CD4-positive, alpha-beta T cell (primary cell): ENCODE data around the gene VENTX. TPM values are rescaled to one million over a fixed set of nuclear protein-coding genes. Genes with fewer than 3 reads are reported as not detected.

ENCODE experiments used
- ATAC-seq: fragments of 200-7000 bp; cut with Tn5 transposase; one replicate; pipeline ENCODE4 v1.10.0; 2022; ENCODE audit warnings: mild to moderate bottlenecking; ENCODE audit not compliant: poor library complexity
- CTCF ChIA-PET: fragments of 350-600 bp; sonication (Branson Sonifier 250); formaldehyde crosslinking; loops from one replicate; lab custom pipeline; 2021; ENCODE audit warnings: antibody characterized with exemption, inconsistent platforms; lab: Charles Lee
- POLR2A ChIA-PET: fragments of 350-600 bp; sonication (Branson Sonifier 250); formaldehyde crosslinking; loops from one replicate; lab custom pipeline; 2021; ENCODE audit warnings: antibody characterized with exemption, inconsistent platforms; lab: Charles Lee
- DNase-seq, 14 experiments: peaks; one replicate each; pipeline ENCODE4 v3.0.0-alpha.2; 2013 to 2020; ENCODE audit warnings: mixed read lengths in 2 of 14
- H3K27ac ChIP-seq, 2 donors: one replicate each; pipeline versions ENCODE4 v1.5.1 to v1.7.0; 2013; ENCODE audit warnings: low read length in 2 of 2, low read depth in 1 of 2, mild to moderate bottlenecking in 1 of 2
- H3K27me3 ChIP-seq, 2 experiments: 1 replicate in 1 of 2; 2 replicates in 1 of 2; pipeline versions ENCODE4 v1.6.1 to v1.7.0; 2013; ENCODE audit warnings: low read length in 2 of 2, control low read depth in 1 of 2, mild to moderate bottlenecking in 1 of 2, moderate library complexity in 1 of 2; ENCODE audit not compliant: insufficient read depth in 2 of 2, control insufficient read depth in 1 of 2
- H3K36me3 ChIP-seq: one replicate; pipeline ENCODE4 v1.6.1; 2013; ENCODE audit warnings: low read length, control low read depth; ENCODE audit not compliant: insufficient read depth
- H3K4me1 ChIP-seq: one replicate; pipeline ENCODE4 v1.6.1; 2013; ENCODE audit warnings: low read length, control low read depth; ENCODE audit not compliant: insufficient read depth
- H3K4me3 ChIP-seq: one replicate; pipeline ENCODE4 v1.5.1; 2013; ENCODE audit warnings: mild to moderate bottlenecking, low read length, moderate library complexity
- H3K9me3 ChIP-seq, 2 experiments: 1 replicate in 1 of 2; 2 replicates in 1 of 2; pipeline versions ENCODE4 v1.6.1 to v1.7.0; 2013; ENCODE audit warnings: low read length in 2 of 2, mild to moderate bottlenecking in 2 of 2, control low read depth in 1 of 2, moderate library complexity in 1 of 2; ENCODE audit not compliant: control insufficient read depth in 1 of 2, insufficient read depth in 1 of 2
- H3K27ac Mint-ChIP-seq: one replicate; pipeline ENCODE4 v1.8.0; 2020; ENCODE audit warnings: mixed read lengths
- H3K27me3 Mint-ChIP-seq: one replicate; pipeline ENCODE4 v1.8.0; 2021; ENCODE audit warnings: mixed read lengths
- H3K36me3 Mint-ChIP-seq: one replicate; pipeline ENCODE4 v1.8.0; 2021; ENCODE audit warnings: low read depth, mixed read lengths
- H3K4me1 Mint-ChIP-seq: one replicate; pipeline ENCODE4 v1.8.0; 2021; ENCODE audit warnings: low read depth, mixed read lengths
- H3K4me3 Mint-ChIP-seq: one replicate; pipeline ENCODE4 v1.8.0; 2020; ENCODE audit warnings: mild to moderate bottlenecking, mixed read lengths
- H3K9me3 Mint-ChIP-seq: one replicate; pipeline ENCODE4 v1.8.0; 2020; ENCODE audit warnings: mixed read lengths
- CTCF ChIP-seq: fragments of 200-600 bp; IDR thresholded peaks from one replicate; pipeline ENCODE4 v1.8.0; 2022; ENCODE audit warnings: antibody characterized with exemption, mild to moderate bottlenecking
- intact Hi-C, 2 experiments: fragments of 100-400 bp; cut with DNase I in 1 of 2; cut with micrococcal nuclease in 1 of 2; formaldehyde crosslinking; loops; one replicate each; pipeline versions ENCODE4 v1.15.1 to v1.9.0; 2023 to 2025; cut with DNase I, micrococcal nuclease
- total RNA-seq, 174 experiments: library from RNA in 2 of 174; stranded (reverse) in 2 of 174; gene quantifications; one replicate each; pipeline ENCODE4 v1.2.3 and lab custom pipeline; 2021 to 2026

Gene VENTX
- total RNA-seq, 2 experiments from 2014 or later: 0.11 to 0.14 TPM

- no peak for TF ChIP-seq CTCF
- Histone ChIP-seq H3K27ac (no peak overlapping the region), H3K36me3 (no peaks in the 10 kb centered on the region), H3K27me3 (peaks cover 0 to 3% of the 10 kb centered on the region in 2 experiments), H3K4me3 (no peak overlapping the region), H3K9me3 (peaks cover 0 to 10% of the 10 kb centered on the region in 2 experiments), H3K4me1 (no peaks in the 10 kb centered on the region)
- Mint-ChIP-seq H3K9me3 (no peaks in the 10 kb centered on the region), H3K27ac (no peak overlapping the region), H3K27me3 (no peaks in the 10 kb centered on the region), H3K4me1 (no peaks in the 10 kb centered on the region), H3K4me3 (no peak overlapping the region), H3K36me3 (no peaks in the 10 kb centered on the region)
- no peak for ATAC-seq
- intact Hi-C loops: no loop called here
- POLR2A ChIA-PET: no interaction called here
- DNase-seq: no peak
- CTCF ChIA-PET: no interaction called here
Measured at GRCh38 chr10:133189726-133190125, 47.9 kb upstream of the VENTX start.

- CTCF ChIA-PET: no interaction called here
- H3K27me3 Mint-ChIP-seq: no peaks in the 10 kb centered on the region
Measured at GRCh38 chr10:133190225-133190624, 47.4 kb upstream of the VENTX start.

GRCh38 chr10:133191651-133192050 lies 46.0 kb upstream of the VENTX start:
- no peak for TF ChIP-seq CTCF
- Histone ChIP-seq H3K9me3 (peaks cover 0 to 18% of the 10 kb centered on the region in 2 experiments), H3K36me3 (no peaks in the 10 kb centered on the region), H3K4me3 (no peak overlapping the region), H3K27me3 (peaks cover 0 to 3% of the 10 kb centered on the region in 2 experiments), H3K27ac (no peak overlapping the region), H3K4me1 (no peaks in the 10 kb centered on the region)
- Mint-ChIP-seq H3K36me3 (no peaks in the 10 kb centered on the region), H3K27me3 (no peaks in the 10 kb centered on the region), H3K9me3 (no peaks in the 10 kb centered on the region), H3K4me1 (no peaks in the 10 kb centered on the region), H3K27ac (no peak overlapping the region), H3K4me3 (no peak overlapping the region)
- intact Hi-C loops: no loop called here
- DNase-seq (no peak), ATAC-seq (no peak)
- CTCF ChIA-PET: no interaction called here
- POLR2A ChIA-PET: no interaction called here

More at GRCh38 chr10:133190225-133190624, 47.4 kb upstream of the VENTX start:
- Histone ChIP-seq H3K27ac (no peak overlapping the region), H3K4me1 (no peaks in the 10 kb centered on the region), H3K36me3 (no peaks in the 10 kb centered on the region), H3K4me3 (no peak overlapping the region), H3K9me3 (peaks cover 0 to 10% of the 10 kb centered on the region in 2 experiments), H3K27me3 (peaks cover 0 to 3% of the 10 kb centered on the region in 2 experiments)
- H3K9me3 Mint-ChIP-seq: no peaks in the 10 kb centered on the region
- no peak for TF ChIP-seq CTCF
- H3K4me1 Mint-ChIP-seq: no peaks in the 10 kb centered on the region
- DNase-seq: no peak
- H3K27ac Mint-ChIP-seq: no peak overlapping the region
- POLR2A ChIA-PET: no interaction called here
- no peak for ATAC-seq
- intact Hi-C loops: no loop called here
- no peaks in the 10 kb centered on the region for H3K36me3 Mint-ChIP-seq
- H3K4me3 Mint-ChIP-seq: no peak overlapping the region
